Immature natural killer cell (primary cell): ENCODE measurements around the gene GPR15LG. TPM values are rescaled to one million over a fixed set of nuclear protein-coding genes. Genes with fewer than 3 reads are reported as not detected.
A peak's percentile ranks its signal among the peaks of the same experiment; 100 is the strongest.
"Not testable (repeated sequence)": the region's sequence is repeated elsewhere in the genome, so short reads cannot be mapped to it uniquely, and the experiment has no call there.

Source experiments
- DNase-seq, 3 donors: peaks; one replicate each; pipeline ENCODE4 v3.0.0; 2022; ENCODE audit warnings: mixed read lengths in 1 of 3
- H3K27ac Mint-ChIP-seq, 6 donors: one replicate each; pipeline ENCODE4 v1.8.0; 2020; ENCODE audit warnings: mixed read lengths in 6 of 6, mild to moderate bottlenecking in 5 of 6, inconsistent platforms in 4 of 6, moderate library complexity in 3 of 6
- H3K27me3 Mint-ChIP-seq, 3 donors: one replicate each; pipeline ENCODE4 v1.8.0; 2020 to 2021; ENCODE audit warnings: low read depth in 3 of 3, mild to moderate bottlenecking in 3 of 3, mixed read lengths in 3 of 3, moderate library complexity in 3 of 3, inconsistent platforms in 1 of 3
- H3K36me3 Mint-ChIP-seq, 3 donors: one replicate each; pipeline ENCODE4 v1.8.0; 2020; ENCODE audit warnings: mixed read lengths in 3 of 3, inconsistent platforms in 2 of 3, mild to moderate bottlenecking in 2 of 3
- H3K4me1 Mint-ChIP-seq, 2 donors: one replicate each; pipeline ENCODE4 v1.8.0; 2020; ENCODE audit warnings: inconsistent platforms in 2 of 2, mild to moderate bottlenecking in 2 of 2, mixed read lengths in 2 of 2, moderate library complexity in 1 of 2
- H3K4me3 Mint-ChIP-seq, 5 donors: one replicate each; pipeline ENCODE4 v1.8.0; 2020; ENCODE audit warnings: mild to moderate bottlenecking in 5 of 5, mixed read lengths in 5 of 5, inconsistent platforms in 3 of 5, moderate library complexity in 3 of 5
- H3K9me3 Mint-ChIP-seq, 6 donors: one replicate each; pipeline ENCODE4 v1.8.0; 2020; ENCODE audit warnings: mild to moderate bottlenecking in 6 of 6, mixed read lengths in 6 of 6, inconsistent platforms in 4 of 6, moderate library complexity in 3 of 6
- polyA plus RNA-seq, 3 donors: library from polyadenylated mRNA; unstranded; fragments of 300-500 nt; fragmentation: Illumina TruSeq; gene quantifications; one replicate each; pipeline ENCODE4 v1.2.3, GENCODE V29; 2021

The GPR15LG gene
- polyA plus RNA-seq, result not detected

- Mint-ChIP-seq H3K4me1 (peaks cover 12 to 17% of the 10 kb centered on the region in 2 donors), H3K4me3 (peak within 1 kb of the TSS in 1 of 5 donors; percentile 7), H3K27me3 (peaks cover 0 to 2% (median 2%) of the 10 kb centered on the region in 3 donors), H3K27ac (peak within 1 kb of the TSS in 2 of 6 donors; percentile 40 to 46), H3K36me3 (no peaks in the 10 kb centered on the region), H3K9me3 (no peaks in the 10 kb centered on the region)
- DNase-seq, result no peak
Measured at GRCh38 chr10:84173501-84173929, at the start of gene GPR15LG. Gene GPR15LG, plus strand, starts transcription at chr10:84173801. Its CDS starts 51 bp downstream, at chr10:84173852.

GRCh38 chr10:84125910-84126784, 47.5 kb upstream of the GPR15LG start:
- Mint-ChIP-seq H3K9me3 (peaks cover 9 to 20% (median 14%) of the 10 kb centered on the region in 6 donors), H3K27me3 (peaks cover 4 to 28% (median 16%) of the 10 kb centered on the region in 3 donors)
- not testable (repeated sequence) for H3K4me1 Mint-ChIP-seq, H3K27ac Mint-ChIP-seq, H3K4me3 Mint-ChIP-seq, DNase-seq, H3K36me3 Mint-ChIP-seq

- DNase-seq, result no peak
- H3K4me3 Mint-ChIP-seq, result no peak overlapping the region
- peaks cover 4 to 28% (median 15%) of the 10 kb centered on the region in 3 donors for H3K27me3 Mint-ChIP-seq
- H3K9me3 Mint-ChIP-seq, result peaks cover 9 to 20% (median 14%) of the 10 kb centered on the region in 6 donors
- H3K4me1 Mint-ChIP-seq, result no peaks in the 10 kb centered on the region
- H3K36me3 Mint-ChIP-seq, result no peaks in the 10 kb centered on the region
- H3K27ac Mint-ChIP-seq, result no peak overlapping the region
Measured at GRCh38 chr10:84126785-84127167, 46.8 kb upstream of the GPR15LG start.

- peaks cover 18 to 22% of the 10 kb centered on the region in 2 donors for H3K4me1 Mint-ChIP-seq
- no peaks in the 10 kb centered on the region for H3K36me3 Mint-ChIP-seq
- H3K9me3 Mint-ChIP-seq, result no peaks in the 10 kb centered on the region
- peaks cover 13 to 22% (median 18%) of the 10 kb centered on the region in 3 donors for H3K27me3 Mint-ChIP-seq
- no peak overlapping the region for H3K4me3 Mint-ChIP-seq
- no peak overlapping the region for H3K27ac Mint-ChIP-seq
- no peak for DNase-seq
Measured at GRCh38 chr10:84135836-84136235, 37.8 kb upstream of the GPR15LG start.

- no peak for DNase-seq
- H3K27me3 Mint-ChIP-seq, result peaks cover 11 to 19% (median 14%) of the 10 kb centered on the region in 3 donors
- no peaks in the 10 kb centered on the region for H3K9me3 Mint-ChIP-seq
- H3K4me3 Mint-ChIP-seq, result peak overlapping the region; percentile 45 to 97 (median 95)
- peak overlapping the region in 4 of 6 donors; percentile 33 to 99 (median 66) for H3K27ac Mint-ChIP-seq
- H3K36me3 Mint-ChIP-seq, result peaks cover 0 to 4% (median 0%) of the 10 kb centered on the region in 3 donors
- H3K4me1 Mint-ChIP-seq, result peaks cover 27 to 38% of the 10 kb centered on the region in 2 donors
Measured at GRCh38 chr10:84137811-84138210, 35.8 kb upstream of the GPR15LG start.

GRCh38 chr10:84138478-84139125, 35.0 kb upstream of the GPR15LG start:
- Mint-ChIP-seq H3K4me3 (peak overlapping the region; percentile 88 to 97 (median 95)), H3K9me3 (no peaks in the 10 kb centered on the region), H3K27ac (peak overlapping the region; percentile 94 to 99 (median 97)), H3K4me1 (peaks cover 27 to 38% of the 10 kb centered on the region in 2 donors), H3K27me3 (peaks cover 8 to 19% (median 12%) of the 10 kb centered on the region in 3 donors), H3K36me3 (peaks cover 3 to 9% (median 6%) of the 10 kb centered on the region in 3 donors)
- DNase-seq, result no peak

GRCh38 chr10:84139126-84140035, 34.2 kb upstream of the GPR15LG start, which contains the start of gene GHITM:
Gene GHITM, plus strand, starts transcription at chr10:84139509. Its CDS starts 1,992 bp downstream, at chr10:84141501.
- peaks cover 5 to 13% (median 8%) of the 10 kb centered on the region in 3 donors for H3K36me3 Mint-ChIP-seq
- no peaks in the 10 kb centered on the region for H3K9me3 Mint-ChIP-seq
- peak within 1 kb of the TSS; percentile 88 to 97 (median 95) for H3K4me3 Mint-ChIP-seq

GRCh38 chr10:84140036-84140379, 33.6 kb upstream of the GPR15LG start:
- H3K4me3 Mint-ChIP-seq, result peak overlapping the region; percentile 88 to 97 (median 95)
- no peak for DNase-seq
- H3K27me3 Mint-ChIP-seq, result peaks cover 7 to 13% (median 8%) of the 10 kb centered on the region in 3 donors
- peaks cover 8 to 18% (median 9%) of the 10 kb centered on the region in 3 donors for H3K36me3 Mint-ChIP-seq
- H3K9me3 Mint-ChIP-seq, result no peaks in the 10 kb centered on the region
- peak overlapping the region; percentile 94 to 99 (median 97) for H3K27ac Mint-ChIP-seq
- peaks cover 27 to 38% of the 10 kb centered on the region in 2 donors for H3K4me1 Mint-ChIP-seq

More at GRCh38 chr10:84139126-84140035, 34.2 kb upstream of the GPR15LG start, which contains the start of gene GHITM:
- Mint-ChIP-seq H3K27ac (peak within 1 kb of the TSS; percentile 94 to 99 (median 97)), H3K4me1 (peaks cover 27 to 38% of the 10 kb centered on the region in 2 donors), H3K27me3 (peaks cover 7 to 13% (median 8%) of the 10 kb centered on the region in 3 donors)
- peak; percentile 100 for DNase-seq

GRCh38 chr10:84147347-84147746, 26.3 kb upstream of the GPR15LG start:
- H3K27ac Mint-ChIP-seq, result peak overlapping the region in 1 of 6 donors; percentile 48
- H3K36me3 Mint-ChIP-seq, result peaks cover 21 to 47% (median 23%) of the 10 kb centered on the region in 3 donors
- no peak overlapping the region for H3K4me3 Mint-ChIP-seq
- H3K4me1 Mint-ChIP-seq, result peaks cover 0 to under 1% of the 10 kb centered on the region in 2 donors
- DNase-seq, result no peak
- no peaks in the 10 kb centered on the region for H3K9me3 Mint-ChIP-seq
- H3K27me3 Mint-ChIP-seq, result peaks cover 0 to 2% (median 0%) of the 10 kb centered on the region in 3 donors

GRCh38 chr10:84148006-84148597, 25.5 kb upstream of the GPR15LG start:
- Mint-ChIP-seq H3K27ac (peak overlapping the region in 1 of 6 donors; percentile 21), H3K36me3 (peaks cover 22 to 49% (median 26%) of the 10 kb centered on the region in 3 donors)
- H3K4me1 Mint-ChIP-seq, H3K9me3 Mint-ChIP-seq, H3K4me3 Mint-ChIP-seq, H3K27me3 Mint-ChIP-seq: not testable (repeated sequence)
- peak; percentile 34 to 51 (median 47) for DNase-seq

- H3K36me3 Mint-ChIP-seq, result peaks cover 19 to 46% (median 21%) of the 10 kb centered on the region in 3 donors
- H3K27ac Mint-ChIP-seq, result no peak overlapping the region
- no peak overlapping the region for H3K4me3 Mint-ChIP-seq
- no peak for DNase-seq
- no peaks in the 10 kb centered on the region for H3K9me3 Mint-ChIP-seq
- no peaks in the 10 kb centered on the region for H3K4me1 Mint-ChIP-seq
- peaks cover 0 to 2% (median 0%) of the 10 kb centered on the region in 3 donors for H3K27me3 Mint-ChIP-seq
Measured at GRCh38 chr10:84149854-84150253, 23.7 kb upstream of the GPR15LG start.

GRCh38 chr10:84152769-84153168, 20.8 kb upstream of the GPR15LG start:
- DNase-seq, result no peak
- peak overlapping the region in 1 of 6 donors; percentile 60 for H3K27ac Mint-ChIP-seq

More at GRCh38 chr10:84152769-84153168, 20.8 kb upstream of the GPR15LG start:
- Mint-ChIP-seq H3K4me3 (no peak overlapping the region), H3K27me3 (peaks cover 0 to 6% (median 3%) of the 10 kb centered on the region in 3 donors), H3K36me3 (peaks cover 9 to 39% (median 23%) of the 10 kb centered on the region in 3 donors), H3K9me3 (no peaks in the 10 kb centered on the region), H3K4me1 (peaks cover 12 to 16% of the 10 kb centered on the region in 2 donors)
